B cell (primary cell): Measurements from ENCODE around the gene ARGLU1.

Experiments used
- EZH2 ChIP-seq: IDR thresholded peaks from 2 replicates; pipeline ENCODE4 v1.6.1; 2012; ENCODE audit warnings: borderline replicate concordance, low read depth, mild to moderate bottlenecking, moderate library complexity, low read length; ENCODE audit not compliant: insufficient read depth, poor library complexity, severe bottlenecking
- TF ChIP-seq, protein P1 (sequence below): fragments of 200-600 bp; IDR thresholded peaks from one replicate; pipeline ENCODE4 v1.8.0; 2022; ENCODE audit warnings: antibody characterized with exemption, mild to moderate bottlenecking

DNA sequence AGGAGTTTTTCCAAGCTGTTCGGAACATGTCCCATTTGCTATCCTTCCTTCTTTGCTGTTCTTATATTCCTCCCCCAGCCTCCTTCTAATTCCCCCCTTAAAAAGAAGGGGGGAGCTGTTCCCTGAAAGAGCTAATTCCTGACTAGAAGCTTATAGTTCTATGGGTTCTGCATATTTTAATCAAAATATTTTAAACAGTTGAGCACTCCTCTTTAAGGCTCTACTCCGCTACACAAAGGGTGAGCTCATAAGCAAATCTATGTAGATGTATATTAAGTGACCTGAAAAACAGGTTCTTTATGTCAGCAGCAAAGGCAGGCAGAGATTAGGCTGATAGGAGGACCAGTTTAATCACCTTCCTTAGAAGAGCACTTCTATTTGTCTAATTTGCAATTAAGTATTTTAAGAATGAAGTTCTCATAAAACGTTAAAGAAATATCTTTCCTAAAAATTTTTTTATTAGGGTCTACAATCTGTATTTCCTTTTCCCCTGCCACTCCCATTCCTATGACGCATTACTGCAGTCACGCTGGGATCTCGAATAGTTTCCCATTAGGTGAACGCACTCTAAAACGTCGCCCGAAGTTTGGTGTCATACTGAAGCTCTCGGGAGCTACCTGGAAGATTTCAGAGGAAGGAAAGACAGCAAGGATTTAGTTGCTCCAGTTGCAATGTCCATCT, 37.6 kb downstream of the ARGLU1 start:
- TF ChIP-seq, protein P1, sequence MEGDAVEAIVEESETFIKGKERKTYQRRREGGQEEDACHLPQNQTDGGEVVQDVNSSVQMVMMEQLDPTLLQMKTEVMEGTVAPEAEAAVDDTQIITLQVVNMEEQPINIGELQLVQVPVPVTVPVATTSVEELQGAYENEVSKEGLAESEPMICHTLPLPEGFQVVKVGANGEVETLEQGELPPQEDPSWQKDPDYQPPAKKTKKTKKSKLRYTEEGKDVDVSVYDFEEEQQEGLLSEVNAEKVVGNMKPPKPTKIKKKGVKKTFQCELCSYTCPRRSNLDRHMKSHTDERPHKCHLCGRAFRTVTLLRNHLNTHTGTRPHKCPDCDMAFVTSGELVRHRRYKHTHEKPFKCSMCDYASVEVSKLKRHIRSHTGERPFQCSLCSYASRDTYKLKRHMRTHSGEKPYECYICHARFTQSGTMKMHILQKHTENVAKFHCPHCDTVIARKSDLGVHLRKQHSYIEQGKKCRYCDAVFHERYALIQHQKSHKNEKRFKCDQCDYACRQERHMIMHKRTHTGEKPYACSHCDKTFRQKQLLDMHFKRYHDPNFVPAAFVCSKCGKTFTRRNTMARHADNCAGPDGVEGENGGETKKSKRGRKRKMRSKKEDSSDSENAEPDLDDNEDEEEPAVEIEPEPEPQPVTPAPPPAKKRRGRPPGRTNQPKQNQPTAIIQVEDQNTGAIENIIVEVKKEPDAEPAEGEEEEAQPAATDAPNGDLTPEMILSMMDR = no peak
- no peak for TF ChIP-seq EZH2
